GM12878 (cell line): ENCODE measurements around the gene CC2D2B. TPM values are rescaled to one million over a fixed set of nuclear protein-coding genes. Genes with fewer than 3 reads are reported as not detected.

Experiments used
- ATAC-seq: fragments of 200-7000 bp; cut with Tn5 transposase; 3 replicates; pipeline ENCODE4 v1.9.1; 2020; ENCODE audit warnings: mild to moderate bottlenecking, moderate library complexity
- BruUV-seq: library from RNA; stranded (reverse); fragments of 400-500 nt; replicated peaks from 2 replicates; lab custom pipeline; 2021; lab: Mats Ljungman, UMichigan
- CTCF ChIA-PET: fragments of 300-600 bp; sonication (Branson Sonifier 250); formaldehyde crosslinking; extraction: SDS; loops from one replicate; lab custom pipeline; 2021; ENCODE audit warnings: inconsistent platforms; lab: Yijun Ruan, JAX
- POLR2A ChIA-PET: fragments of 350-600 bp; formaldehyde crosslinking; extraction: SDS; loops from one replicate; lab custom pipeline; 2021; ENCODE audit warnings: inconsistent platforms; lab: Charles Lee
- RAD21 ChIA-PET: fragments of 300-600 bp; sonication (Branson Sonifier 250); formaldehyde crosslinking; loops from one replicate; lab custom pipeline; 2023; ENCODE audit warnings: antibody characterized with exemption; ENCODE audit not compliant: unreplicated experiment; lab: Charles Lee
- SMC1A ChIA-PET: fragments of 300-600 bp; sonication (Branson Sonifier 250); formaldehyde crosslinking; loops from one replicate; lab custom pipeline; 2023; ENCODE audit not compliant: unreplicated experiment, uncharacterized antibody; lab: Charles Lee
- DNase-seq: peaks from one replicate; pipeline ENCODE4 v3.0.0-alpha.2; 2011; ENCODE audit warnings: low read depth, low spot score
- FAIRE-seq: peaks from 3 replicates; lab custom pipeline; 2011; peaks lifted over from hg19 to GRCh38; lab: Jason Lieb, UNC
- H2AFZ ChIP-seq: 2 replicates; pipeline ENCODE4 v1.6.0; 2011; ENCODE audit warnings: low read depth, low read length, control low read depth; ENCODE audit not compliant: control insufficient read depth
- H3K27ac ChIP-seq: 2 replicates; pipeline ENCODE4 v1.5.1; 2011; ENCODE audit warnings: control low read depth; ENCODE audit not compliant: control insufficient read depth, insufficient read depth
- H3K27me3 ChIP-seq, 2 experiments: replicated peaks in 1 of 2; 2 replicates each; pipeline versions ENCODE4 v1.6.0 to v1.6.1; 2011; ENCODE audit warnings: low read length in 1 of 2; ENCODE audit not compliant: control insufficient read depth in 2 of 2, insufficient read depth in 2 of 2
- H3K36me3 ChIP-seq, 2 experiments: 2 replicates each; pipeline ENCODE4 v1.5.1; 2011; ENCODE audit warnings: low read length in 1 of 2; ENCODE audit not compliant: control insufficient read depth in 2 of 2, insufficient read depth in 2 of 2
- H3K4me1 ChIP-seq: 2 replicates; pipeline ENCODE4 v1.6.1; 2011; ENCODE audit warnings: mild to moderate bottlenecking, low read length, moderate library complexity, mixed read lengths; ENCODE audit not compliant: control insufficient read depth, insufficient read depth
- H3K4me2 ChIP-seq: 2 replicates; pipeline ENCODE4 v1.6.0; 2011; ENCODE audit warnings: control low read depth; ENCODE audit not compliant: control insufficient read depth, insufficient read depth
- H3K4me3 ChIP-seq: fragments of 200-600 bp; sonication (generic); 2 replicates; pipeline ENCODE4 v1.5.1; 2016
- H3K79me2 ChIP-seq: 2 replicates; pipeline ENCODE4 v1.6.0; 2011; ENCODE audit warnings: low read length; ENCODE audit not compliant: control insufficient read depth, insufficient read depth
- H3K9ac ChIP-seq: 2 replicates; pipeline ENCODE4 v1.8.0; 2011; ENCODE audit warnings: low read length, control low read depth, mixed read lengths; ENCODE audit not compliant: control insufficient read depth, insufficient read depth
- H3K9me3 ChIP-seq: replicated peaks from 3 replicates; pipeline ENCODE4 v1.5.1; 2011; ENCODE audit warnings: mild to moderate bottlenecking, low read length; ENCODE audit not compliant: control insufficient read depth, insufficient read depth
- H4K20me1 ChIP-seq: 2 replicates; pipeline ENCODE4 v1.6.0; 2011; ENCODE audit not compliant: control insufficient read depth, insufficient read depth
- CREB1 ChIP-seq: IDR thresholded peaks from 2 replicates; pipeline ENCODE4 v1.6.1; 2012; ENCODE audit warnings: low read depth, mild to moderate bottlenecking, inconsistent platforms
- CTCF ChIP-seq, 3 experiments: IDR thresholded peaks in 2 of 3; conservative IDR thresholded peaks in 1 of 3; 2 replicates each; pipeline ENCODE4 v1.5.1; 2011; ENCODE audit warnings: low read depth in 3 of 3, low read length in 3 of 3, mild to moderate bottlenecking in 3 of 3, control low read depth in 2 of 3, moderate library complexity in 2 of 3, inconsistent platforms in 1 of 3, mixed read lengths in 1 of 3; ENCODE audit not compliant: control insufficient read depth in 2 of 3, insufficient read depth in 1 of 3; ENCODE audit errors: extremely low read depth in 1 of 3
- IRF3 ChIP-seq: fragments of 450-650 bp; IDR thresholded peaks from 2 replicates; pipeline ENCODE4 v1.6.1; 2014; ENCODE audit warnings: mild to moderate bottlenecking
- POLR2A ChIP-seq: IDR thresholded peaks from 2 replicates; pipeline ENCODE4 v1.6.1; 2011; ENCODE audit warnings: low read depth, mild to moderate bottlenecking, low read length
- POLR2AphosphoS2 ChIP-seq: IDR thresholded peaks from 2 replicates; pipeline ENCODE4 v1.6.1; 2011; ENCODE audit warnings: low read depth, mild to moderate bottlenecking, low read length, improper control_type of control experiment, moderate library complexity
- RUNX3 ChIP-seq: IDR thresholded peaks from 2 replicates; pipeline ENCODE4 v1.6.1; 2012; ENCODE audit warnings: low read length, inconsistent platforms
- WGBS: methylation state at CpG from one replicate; pipeline ENCODE4 v1.1.6; 2016; ENCODE audit warnings: low lambda C conversion rate; ENCODE audit not compliant: insufficient replicate concordance, insufficient coverage; ENCODE audit errors: missing lambda C conversion rate; 5-methylcytosine and 5-hydroxymethylcytosine counted together
- in situ Hi-C: fragments of 300-500 bp; cut with MboI; formaldehyde crosslinking; loops from 9 replicates; pipeline ENCODE4 v1.14.3; 2018; ENCODE audit warnings: mixed read lengths
- intact Hi-C: fragments of 100-400 bp; cut with micrococcal nuclease; formaldehyde crosslinking; loops from one replicate; pipeline ENCODE4 v1.14.2; 2022; ENCODE audit not compliant: unreplicated experiment
- polyA plus RNA-seq, 11 experiments: library from polyadenylated mRNA; depleted of rRNA in 4 of 11; unstranded in 6 of 11; stranded (reverse) in 5 of 11; fragments of >200 nt; fragmentation: Nextera tagmentation in 4 of 11; fragmentation: Illumina TruSeq in 1 of 11; extraction: Ambion mirVana in 4 of 11; extraction: Trizol in 1 of 11; gene quantifications; 1 replicate in 1 of 11; 2 replicates in 10 of 11; pipeline versions ENCODE4 v1.2.1 to v1.2.3, GENCODE V29; 2011 to 2016; ENCODE audit warnings: inconsistent platforms in 2 of 11, missing spikeins in 2 of 11, low read depth in 1 of 11
- total RNA-seq, 4 experiments: library from RNA; depleted of rRNA in 3 of 4; stranded (reverse); fragments of >200 nt in 3 of 4; fragmentation: Illumina TruSeq in 1 of 4; extraction: Trizol in 1 of 4; gene quantifications; 2 replicates each; pipeline versions ENCODE4 v1.2.1 to v1.2.3, GENCODE V29; 2013 to 2021

Gene CC2D2B
- total and polyA plus RNA-seq, 10 of the 15 experiments (the other 5 are each of a cell fraction or from before 2014, with no cell fraction given) = 0.42 to 2.8 (median 0.78) TPM

- Histone ChIP-seq H3K9ac (no peak overlapping the region; the same call in 1 of the 2 replicates), H3K9me3 (peaks cover 3% of the 10 kb centered on the region; the same call in 2 of the 3 replicates), H3K36me3 (no peaks in the 10 kb centered on the region), H3K4me1 (peaks cover 15% of the 10 kb centered on the region), H3K27ac (peak overlapping the region; percentile 56; the same call in 1 of the 2 replicates), H3K27me3 (no peaks in the 10 kb centered on the region), H3K4me3 (no peak overlapping the region; the same call in 1 of the 2 replicates), H3K79me2 (no peaks in the 10 kb centered on the region), H3K4me2 (peak overlapping the region; percentile 32), H4K20me1 (no peaks in the 10 kb centered on the region), H2AFZ (peak overlapping the region; percentile 89)
- ChIA-PET RAD21 (interaction anchor here (0.9 kb wide), 1 partner anchor 9 kb away, joined by 3 read pairs; no protein-coding TSS in a partner anchor), CTCF (interaction anchor here (0.6 to 1.6 kb wide), 7 partner anchors 10 to 1888 kb away, joined by 3 to 4 read pairs (median 3); partner anchors contain the start of gene TCTN3), POLR2A (no interaction called here), SMC1A (interaction anchor here (1.2 to 2.0 kb wide), 3 partner anchors 8 to 13 kb away, joined by 3 to 6 read pairs (median 5); no protein-coding TSS in a partner anchor)
- intact Hi-C loops = no loop called here
- ATAC-seq (peak; percentile 65), DNase-seq (no peak), FAIRE-seq (no peak)
- WGBS = 1% methylated on average over 7 of the region's 7 CpGs
- in situ Hi-C loops = no loop called here
- BruUV-seq = no TSS peak
- TF ChIP-seq POLR2AphosphoS2 (no peak), IRF3 (no peak), CTCF (IDR thresholded peaks at IDR 0.05 in 2 of 3, conservative IDR thresholded peaks at IDR 0.05 in 1 of 3; ENCODE audit: control insufficient read depth in 2 of 3, extremely low read depth in 1 of 3, insufficient read depth in 1 of 3, low read depth in 3 of 3, low read length in 3 of 3) (no peak), RUNX3 (peak; percentile 26; the same call in 1 of the 2 replicates), CREB1 (no peak), POLR2A (no peak)
Observed at GRCh38 chr10:95963202-95963990, 55.6 kb downstream of the CC2D2B start.
